Coronary artery (tissue), 2 donors: ENCODE results near the gene RUFY1.
A peak's percentile ranks its signal among the peaks of the same experiment; 100 is the strongest.
"Not testable (repeated sequence)": the region's sequence is repeated elsewhere in the genome, so short reads cannot be mapped to it uniquely, and the experiment has no call there.

Experiments
- DNase-seq: peaks from one replicate; pipeline ENCODE4 v3.0.0-alpha.2; 2017; ENCODE audit warnings: low spot score
- H3K27ac ChIP-seq, 2 donors: fragments of 200-600 bp; sonication (generic); one replicate each; pipeline ENCODE4 v1.5.1; 2016 to 2019
- H3K4me3 ChIP-seq: fragments of 200-600 bp; sonication (generic); 2 replicates; pipeline ENCODE4 v1.5.1; 2016; ENCODE audit warnings: mild to moderate bottlenecking, moderate library complexity
- CTCF ChIP-seq: fragments of 200-600 bp; sonication (generic); IDR thresholded peaks from one replicate; pipeline ENCODE4 v1.5.1; 2019; ENCODE audit warnings: antibody characterized with exemption

RUFY1 gene

GRCh38 chr5:179623906-179624741 lies 73.8 kb downstream of the RUFY1 start:
- peak overlapping the region; percentile 100 for H3K27ac ChIP-seq
- no peak for DNase-seq
- no peak for TF ChIP-seq CTCF
- peak overlapping the region; percentile 96 for H3K4me3 ChIP-seq

- TF ChIP-seq CTCF, result no peak
- no peak for DNase-seq
- H3K4me3 ChIP-seq, result peak overlapping the region; percentile 96
These were observed 74.5 kb downstream of the RUFY1 start for GRCh38 chr5:179624841-179625271.

GRCh38 chr5:179633501-179634369 lies 83.4 kb downstream of the RUFY1 start:
- DNase-seq, H3K27ac ChIP-seq: not testable (repeated sequence)
- H3K4me3 ChIP-seq, result peak overlapping the region; percentile 53

More at GRCh38 chr5:179624841-179625271, 74.5 kb downstream of the RUFY1 start:
- H3K27ac ChIP-seq, result peak overlapping the region; percentile 100

GRCh38 chr5:179634370-179635172 lies 84.2 kb downstream of the RUFY1 start:
- H3K4me3 ChIP-seq, DNase-seq, H3K27ac ChIP-seq: not testable (repeated sequence)

GRCh38 chr5:179639296-179639695 lies 88.9 kb downstream of the RUFY1 start:
- DNase-seq, H3K4me3 ChIP-seq, H3K27ac ChIP-seq: not testable (repeated sequence)

GRCh38 chr5:179641745-179642144 lies 91.4 kb downstream of the RUFY1 start:
- DNase-seq, H3K4me3 ChIP-seq, H3K27ac ChIP-seq: not testable (repeated sequence)

GRCh38 chr5:179642626-179643025 lies 92.3 kb downstream of the RUFY1 start:
- H3K4me3 ChIP-seq, H3K27ac ChIP-seq, DNase-seq: not testable (repeated sequence)

- not testable (repeated sequence) for H3K4me3 ChIP-seq, DNase-seq, H3K27ac ChIP-seq
These were observed 93.0 kb downstream of the RUFY1 start for GRCh38 chr5:179643141-179643920.

GRCh38 chr5:179644766-179645165 lies 94.4 kb downstream of the RUFY1 start:
- DNase-seq, H3K27ac ChIP-seq, H3K4me3 ChIP-seq: not testable (repeated sequence)

GRCh38 chr5:179648410-179648809 lies 98.1 kb downstream of the RUFY1 start:
- DNase-seq, result no peak
- Histone ChIP-seq H3K4me3 (no peak overlapping the region), H3K27ac (no peak overlapping the region)
- no peak for TF ChIP-seq CTCF

- H3K27ac ChIP-seq, DNase-seq, H3K4me3 ChIP-seq: not testable (repeated sequence)
These were observed 98.9 kb downstream of the RUFY1 start for GRCh38 chr5:179649166-179649703.

- not testable (repeated sequence) for DNase-seq, H3K27ac ChIP-seq, H3K4me3 ChIP-seq
These were observed 99.9 kb downstream of the RUFY1 start for GRCh38 chr5:179650245-179650644.

GRCh38 chr5:179653135-179653534 lies 102.8 kb downstream of the RUFY1 start:
- not testable (repeated sequence) for H3K4me3 ChIP-seq, H3K27ac ChIP-seq, DNase-seq
